ENCODE measurements around the gene MTOR.
"Not testable (repeated sequence)": the region's sequence is repeated elsewhere in the genome, so short reads cannot be mapped to it uniquely, and the experiment has no call there.

The MTOR gene

DNA sequence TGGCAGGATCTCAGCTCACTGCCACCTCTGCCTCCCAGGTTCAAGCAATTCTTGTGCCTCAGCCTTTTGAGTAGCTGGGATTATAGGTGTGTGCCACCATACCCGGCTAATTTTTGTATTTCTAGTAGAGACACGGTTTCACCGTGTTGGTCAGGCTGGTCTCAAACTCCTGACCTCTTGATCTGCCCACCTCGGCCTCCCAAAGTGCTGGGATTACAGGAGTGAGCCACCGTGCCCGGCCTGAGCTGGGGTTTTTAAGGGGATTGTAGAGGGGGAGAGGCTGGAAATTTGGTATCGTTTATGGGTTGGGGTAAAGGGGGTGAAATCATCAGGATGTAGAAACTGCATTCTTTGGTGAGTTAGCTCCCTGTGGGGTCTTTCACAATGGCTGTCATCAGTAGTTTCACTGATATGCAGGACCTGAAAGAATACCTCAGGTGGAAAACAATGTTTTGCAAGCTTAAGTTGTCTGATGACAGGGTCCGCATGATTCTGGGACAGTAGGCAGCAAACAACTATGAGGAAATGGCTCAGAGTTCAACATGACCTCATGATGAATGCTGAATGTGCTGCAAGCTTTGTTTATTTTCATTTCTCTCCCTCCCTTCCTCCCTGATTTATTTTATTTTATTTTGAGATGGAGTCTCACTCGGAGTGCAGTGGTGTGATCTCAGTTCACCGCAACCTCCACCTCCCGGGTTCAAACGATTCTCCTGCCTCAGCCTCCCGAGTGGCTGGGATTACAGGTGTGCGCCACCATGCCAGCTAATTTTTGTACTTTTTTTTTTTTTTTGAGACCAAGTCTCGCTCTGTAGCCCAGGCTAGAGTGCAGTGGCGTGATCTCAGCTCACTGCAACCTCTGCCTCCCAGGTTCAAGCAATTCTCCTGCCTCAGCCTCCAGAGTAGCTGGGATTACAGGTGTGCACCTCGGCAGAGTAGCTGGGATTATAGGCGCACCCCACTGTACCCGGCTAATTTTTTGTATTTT, 5.3 kb upstream of the MTOR start:
- Mint-ChIP-seq H3K27me3 (peaks cover 24% of the 10 kb centered on the region), H3K4me1 (peaks cover 10% of the 10 kb centered on the region)
- not testable (repeated sequence) for H3K36me3 Mint-ChIP-seq, H3K9me3 Mint-ChIP-seq, H3K27ac Mint-ChIP-seq, H3K4me3 Mint-ChIP-seq, DNase-seq
- CTCF ChIA-PET: interaction anchor here (0.7 kb wide), 1 partner anchor 96 kb away, joined by 3 read pairs; no protein-coding TSS in a partner anchor

DNA sequence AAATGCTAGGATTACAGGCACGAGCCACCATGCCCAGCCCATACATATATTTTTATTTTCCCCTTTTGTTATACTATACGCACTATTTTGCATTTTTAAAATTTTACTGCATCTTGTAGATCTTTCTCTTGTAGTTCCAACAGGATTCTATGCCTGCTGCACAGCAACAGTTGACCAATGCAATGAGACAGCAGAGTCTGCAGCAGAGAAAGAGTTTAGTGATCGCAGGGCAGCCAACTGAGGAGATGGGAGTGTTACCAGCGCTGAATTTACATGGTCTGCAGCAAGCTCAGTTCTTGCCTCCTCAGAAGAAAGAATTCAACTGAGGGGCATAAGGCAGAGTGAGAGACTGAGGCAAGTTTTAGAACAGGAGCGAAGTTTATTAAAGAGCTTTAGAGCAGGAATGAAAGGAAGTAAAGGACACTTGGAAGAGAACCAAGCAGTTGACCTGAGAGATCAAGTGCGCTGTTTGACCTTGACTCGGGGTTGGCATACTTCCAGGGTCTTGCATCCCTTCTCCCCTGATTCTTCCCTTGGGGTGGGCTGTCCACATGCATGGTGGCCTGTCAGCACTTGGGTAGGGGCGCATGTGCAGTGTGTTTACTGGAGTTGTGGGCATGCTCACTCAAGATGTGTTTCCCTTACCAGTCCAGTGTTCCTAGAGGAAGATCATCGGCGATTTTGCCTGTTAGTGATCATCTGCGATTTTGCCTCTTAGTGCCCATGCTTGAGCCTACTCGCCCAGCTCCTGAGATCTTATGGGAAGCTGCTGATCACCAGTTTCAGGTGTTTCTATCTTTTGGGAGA, 4.1 kb upstream of the MTOR start:
- Mint-ChIP-seq H3K9me3 (no peaks in the 10 kb centered on the region), H3K27ac (no peak overlapping the region), H3K27me3 (peaks cover 25% of the 10 kb centered on the region), H3K4me3 (no peak overlapping the region), H3K36me3 (no peaks in the 10 kb centered on the region), H3K4me1 (peaks cover 13% of the 10 kb centered on the region)
- CTCF ChIA-PET: interaction anchor here (1.0 kb wide), 1 partner anchor 98 kb away, joined by 3 read pairs; no protein-coding TSS in a partner anchor
- no peak for DNase-seq

DNA sequence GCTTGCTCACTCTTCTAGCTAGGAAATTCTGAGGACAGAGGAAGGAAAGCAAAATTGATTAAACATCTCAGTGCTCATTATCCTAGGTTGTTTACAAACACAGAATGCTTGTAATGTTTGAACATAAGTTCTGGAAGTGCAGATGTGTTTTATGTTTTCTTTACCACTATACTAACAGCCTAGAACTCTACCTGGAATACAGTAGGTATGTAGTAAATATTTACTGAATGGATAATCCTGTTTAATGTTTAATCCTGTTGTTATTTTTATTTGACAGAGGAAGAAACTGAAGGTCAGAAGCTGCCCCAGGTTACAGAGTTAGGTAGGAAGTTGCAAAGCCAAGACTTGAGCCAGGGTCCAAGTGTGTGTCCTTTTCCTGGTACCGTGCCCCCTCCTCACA, 6.1 kb downstream of the MTOR start:
- CTCF ChIA-PET: no interaction called here
- Mint-ChIP-seq H3K27ac (no peak overlapping the region), H3K36me3 (peaks cover 54% of the 10 kb centered on the region), H3K4me3 (no peak overlapping the region), H3K4me1 (peaks cover 13% of the 10 kb centered on the region), H3K27me3 (no peaks in the 10 kb centered on the region), H3K9me3 (no peaks in the 10 kb centered on the region)
- no peak for DNase-seq

DNA sequence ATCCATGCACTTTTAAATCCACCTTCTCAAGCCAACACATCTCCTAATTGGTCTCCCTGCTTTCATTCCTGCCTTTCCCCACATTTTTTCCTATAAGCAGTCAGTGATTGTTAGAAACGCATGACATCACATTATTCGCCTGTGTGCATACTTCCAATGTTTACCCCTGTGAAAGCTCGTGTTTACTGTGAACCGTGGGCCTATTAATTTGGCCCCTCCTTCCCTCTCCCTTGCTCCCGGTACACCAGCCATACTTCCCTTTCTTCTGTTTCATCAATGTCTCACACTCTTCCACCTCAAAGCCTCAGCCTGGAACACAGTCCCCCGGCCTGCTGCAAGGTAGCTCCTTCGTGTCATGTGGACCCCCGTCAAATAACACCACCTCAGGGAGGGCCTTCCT, 9.1 kb downstream of the MTOR start:
- CTCF ChIA-PET: interaction anchor here (0.9 to 1.6 kb wide), 3 partner anchors 9 to 12 kb away, joined by 4 to 5 read pairs (median 4); partner anchors contain the start of gene MTOR
- no peak for DNase-seq
- Mint-ChIP-seq H3K27me3 (no peaks in the 10 kb centered on the region), H3K27ac (no peak overlapping the region), H3K36me3 (peaks cover 55% of the 10 kb centered on the region), H3K9me3 (no peaks in the 10 kb centered on the region), H3K4me1 (no peaks in the 10 kb centered on the region), H3K4me3 (no peak overlapping the region)

DNA sequence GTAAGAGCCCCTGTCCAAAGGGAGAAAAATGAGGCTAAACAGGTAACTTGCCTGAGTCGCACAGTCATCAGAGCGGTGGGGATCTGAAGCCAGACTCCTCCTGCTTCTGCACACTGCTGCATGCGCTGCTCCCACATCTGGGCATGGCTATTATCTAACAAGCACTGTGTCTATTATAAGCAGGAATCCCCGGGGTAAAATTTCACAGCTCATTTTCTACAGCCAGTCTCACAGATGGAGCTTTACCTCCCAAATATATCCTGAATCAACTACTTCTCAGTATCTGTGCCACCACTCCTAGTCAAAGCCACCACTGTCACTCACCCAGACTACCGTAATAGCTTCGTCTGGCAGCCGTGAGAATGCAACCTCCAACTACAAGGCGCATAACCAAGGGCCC, 9.8 kb downstream of the MTOR start:
- no peak overlapping the region for H3K27ac Mint-ChIP-seq
- H3K27me3 Mint-ChIP-seq: no peaks in the 10 kb centered on the region
- DNase-seq: no peak
- H3K4me3 Mint-ChIP-seq: no peak overlapping the region
- H3K4me1 Mint-ChIP-seq: no peaks in the 10 kb centered on the region
- peaks cover 53% of the 10 kb centered on the region for H3K36me3 Mint-ChIP-seq
- CTCF ChIA-PET: interaction anchor here (0.7 to 1.6 kb wide), 2 partner anchors 11 to 393 kb away, joined by 3 to 5 read pairs; no protein-coding TSS in a partner anchor
- H3K9me3 Mint-ChIP-seq: no peaks in the 10 kb centered on the region

DNA sequence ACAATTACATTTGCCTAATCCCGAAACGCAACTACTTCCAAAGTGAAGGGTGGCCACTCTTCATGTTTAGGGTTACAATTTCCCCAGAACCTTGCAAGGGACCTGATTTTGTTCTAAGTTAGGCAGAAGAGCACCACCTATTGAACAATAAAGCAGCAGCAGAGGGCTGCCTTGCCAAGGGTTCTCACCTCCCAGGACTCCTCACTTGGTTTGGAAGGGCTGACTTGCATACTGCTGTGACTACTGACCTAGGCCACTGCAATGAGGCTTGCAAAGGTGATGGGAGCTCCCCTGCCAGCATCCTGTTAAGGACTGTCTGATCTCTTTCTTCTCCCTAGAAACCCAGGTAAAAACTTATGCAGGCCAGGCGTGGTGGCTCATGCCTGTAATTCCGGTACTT, 14.2 kb downstream of the MTOR start:
- Mint-ChIP-seq H3K9me3 (no peaks in the 10 kb centered on the region), H3K27me3 (no peaks in the 10 kb centered on the region), H3K4me3 (no peak overlapping the region), H3K36me3 (peaks cover 42% of the 10 kb centered on the region), H3K27ac (no peak overlapping the region), H3K4me1 (no peaks in the 10 kb centered on the region)
- CTCF ChIA-PET: interaction anchor here (1.4 kb wide), 1 partner anchor 14 kb away, joined by 3 read pairs; no protein-coding TSS in a partner anchor
- DNase-seq: no peak

DNA sequence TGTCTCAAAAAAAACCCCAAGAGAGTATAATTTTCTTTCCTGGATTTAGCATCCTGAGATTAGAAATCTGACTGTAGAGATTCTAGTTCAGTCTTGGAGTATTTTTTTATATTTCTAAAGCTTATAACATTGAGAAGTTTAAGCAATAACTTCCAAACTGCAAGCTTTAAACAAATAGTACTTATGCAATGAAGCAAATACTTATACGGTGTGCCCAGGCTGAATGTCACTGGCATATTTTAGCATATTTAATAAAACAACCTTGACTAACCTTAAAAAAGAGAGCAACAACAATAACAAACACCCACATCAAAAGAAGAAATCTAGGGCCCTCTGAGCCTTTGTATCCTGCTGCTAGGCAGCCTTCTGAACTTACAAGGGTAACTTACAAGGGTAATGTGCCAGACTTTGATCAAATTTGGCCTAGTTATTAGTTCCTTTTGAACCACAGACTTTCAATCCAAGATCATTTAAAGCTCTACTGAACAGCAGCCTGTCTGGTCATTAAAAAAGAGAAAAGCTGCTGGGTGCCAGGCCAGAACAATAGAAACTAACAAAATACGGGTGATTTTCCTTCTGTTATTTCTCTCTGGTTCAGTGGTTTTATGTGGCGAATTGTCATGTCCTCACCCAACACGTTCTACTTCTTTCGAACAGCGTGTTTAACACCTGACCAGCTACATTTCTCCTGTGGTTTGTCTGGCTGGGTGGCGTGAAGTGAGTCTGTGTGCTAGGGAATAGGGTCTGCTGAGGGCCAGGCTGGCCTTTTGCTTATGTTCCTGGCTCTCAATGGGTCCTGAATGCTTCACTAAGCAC, 16.2 kb downstream of the MTOR start:
- no peak for DNase-seq
- CTCF ChIA-PET: interaction anchor here (1.0 to 2.6 kb wide), 4 partner anchors 50 to 399 kb away, joined by 3 to 10 read pairs (median 8); no protein-coding TSS in a partner anchor
- Mint-ChIP-seq H3K9me3 (no peaks in the 10 kb centered on the region), H3K4me3 (no peak overlapping the region), H3K27me3 (no peaks in the 10 kb centered on the region), H3K27ac (no peak overlapping the region), H3K36me3 (peaks cover 43% of the 10 kb centered on the region), H3K4me1 (peaks cover 3% of the 10 kb centered on the region)

DNA sequence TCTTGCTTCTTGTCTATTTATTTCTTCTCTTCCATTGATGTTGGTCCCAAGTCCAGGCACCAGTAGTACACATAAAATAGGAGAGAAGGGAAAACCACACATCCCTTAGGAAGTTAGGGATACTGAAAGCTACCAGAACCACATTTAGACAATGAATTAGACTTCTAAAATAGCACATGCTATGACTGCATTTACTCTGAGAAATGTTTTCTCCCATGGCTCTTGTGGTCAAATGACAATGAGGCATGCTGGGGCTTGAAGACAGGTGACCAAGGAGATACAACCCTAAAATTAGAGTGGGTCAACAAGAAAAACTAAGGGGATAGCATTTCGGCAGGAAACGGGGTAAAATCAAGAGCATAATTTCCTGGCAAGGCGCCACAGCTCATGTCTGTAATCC, 17.1 kb downstream of the MTOR start:
- Mint-ChIP-seq H3K27me3 (no peaks in the 10 kb centered on the region), H3K36me3 (peaks cover 38% of the 10 kb centered on the region), H3K9me3 (no peaks in the 10 kb centered on the region), H3K4me3 (no peak overlapping the region), H3K4me1 (peaks cover 3% of the 10 kb centered on the region), H3K27ac (no peak overlapping the region)
- no peak for DNase-seq
- CTCF ChIA-PET: interaction anchor here (1.0 to 2.6 kb wide), 4 partner anchors 51 to 400 kb away, joined by 3 to 10 read pairs (median 8); no protein-coding TSS in a partner anchor

DNA sequence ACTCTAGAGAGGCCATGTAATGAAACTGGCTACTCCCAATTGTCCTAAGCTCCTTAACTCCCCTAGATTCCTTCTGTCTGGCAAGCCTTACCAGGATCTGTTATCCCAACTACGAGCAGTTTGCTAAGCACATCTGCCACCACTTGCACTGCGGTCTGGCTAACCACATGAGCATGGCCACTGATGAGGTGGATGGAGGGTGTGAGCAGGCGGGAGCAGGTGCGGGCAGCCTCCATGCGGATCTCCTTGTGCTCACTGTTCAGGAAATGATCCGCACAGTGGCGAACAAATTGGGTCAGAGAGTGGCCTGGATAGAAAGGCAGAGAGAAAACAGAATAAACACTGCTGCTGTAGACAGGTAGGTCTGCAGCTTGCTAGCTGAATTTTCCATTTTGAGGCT, 24.0 kb downstream of the MTOR start:
- CTCF ChIA-PET: interaction anchor here (1.2 to 1.9 kb wide), 2 partner anchors 16 to 200 kb away, joined by 3 to 4 read pairs; no protein-coding TSS in a partner anchor
- no peak overlapping the region for H3K4me3 Mint-ChIP-seq
- no peak for DNase-seq
- peaks cover 12% of the 10 kb centered on the region for H3K4me1 Mint-ChIP-seq
- no peaks in the 10 kb centered on the region for H3K9me3 Mint-ChIP-seq
- H3K27ac Mint-ChIP-seq: no peak overlapping the region
- peaks cover 62% of the 10 kb centered on the region for H3K36me3 Mint-ChIP-seq
- no peaks in the 10 kb centered on the region for H3K27me3 Mint-ChIP-seq

DNA sequence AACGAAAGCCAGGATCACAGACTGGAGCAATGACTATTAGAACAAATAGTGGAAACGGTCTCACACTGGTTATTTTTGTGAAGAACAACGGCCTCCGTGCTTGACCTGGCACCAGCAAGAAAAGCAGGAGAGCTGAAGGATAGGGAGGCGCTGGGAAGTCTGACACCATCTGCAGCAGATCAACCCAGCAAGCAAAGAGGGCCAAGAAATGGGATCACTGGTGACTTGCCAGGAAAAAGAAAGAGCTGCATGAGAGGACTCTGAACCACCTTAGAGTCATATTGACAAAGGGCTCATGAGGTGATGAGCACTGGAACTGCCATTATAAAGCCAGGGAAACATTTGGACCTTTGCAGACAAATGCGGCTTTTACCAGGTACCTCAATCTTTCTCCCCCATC, 25.0 kb downstream of the MTOR start:
- CTCF ChIA-PET: interaction anchor here (0.9 to 1.9 kb wide), 2 partner anchors 59 to 199 kb away, joined by 3 to 4 read pairs; no protein-coding TSS in a partner anchor
- Mint-ChIP-seq H3K36me3 (peaks cover 60% of the 10 kb centered on the region), H3K27ac (no peak overlapping the region), H3K4me1 (peaks cover 12% of the 10 kb centered on the region), H3K27me3 (no peaks in the 10 kb centered on the region), H3K9me3 (no peaks in the 10 kb centered on the region), H3K4me3 (no peak overlapping the region)
- DNase-seq: no peak

DNA sequence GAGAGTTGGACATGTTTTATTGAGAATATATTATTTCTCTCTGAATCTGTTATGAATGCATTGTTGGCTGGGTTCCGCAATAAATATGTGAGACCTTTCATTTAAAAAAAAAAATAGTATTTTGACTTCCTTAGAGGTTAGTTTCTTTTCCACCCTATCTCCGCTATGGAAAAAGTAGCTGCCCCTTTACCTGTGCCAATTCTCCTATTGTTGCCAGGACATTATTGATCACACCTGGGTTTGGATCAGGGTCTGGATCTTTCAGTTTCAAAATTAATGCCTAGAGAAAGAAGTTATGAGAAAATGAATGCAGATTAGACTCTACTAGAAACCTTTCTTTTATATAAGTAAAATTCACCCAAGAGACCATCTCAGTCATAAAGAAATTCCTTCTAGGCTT, 29.1 kb downstream of the MTOR start:
- peaks cover 14% of the 10 kb centered on the region for H3K4me1 Mint-ChIP-seq
- DNase-seq: no peak
- H3K36me3 Mint-ChIP-seq: peaks cover 71% of the 10 kb centered on the region
- CTCF ChIA-PET: interaction anchor here (1.1 to 1.8 kb wide), 3 partner anchors 9 to 195 kb away, joined by 3 to 5 read pairs (median 3); no protein-coding TSS in a partner anchor
- H3K27ac Mint-ChIP-seq: no peak overlapping the region
- no peak overlapping the region for H3K4me3 Mint-ChIP-seq
- no peaks in the 10 kb centered on the region for H3K9me3 Mint-ChIP-seq
- no peaks in the 10 kb centered on the region for H3K27me3 Mint-ChIP-seq

DNA sequence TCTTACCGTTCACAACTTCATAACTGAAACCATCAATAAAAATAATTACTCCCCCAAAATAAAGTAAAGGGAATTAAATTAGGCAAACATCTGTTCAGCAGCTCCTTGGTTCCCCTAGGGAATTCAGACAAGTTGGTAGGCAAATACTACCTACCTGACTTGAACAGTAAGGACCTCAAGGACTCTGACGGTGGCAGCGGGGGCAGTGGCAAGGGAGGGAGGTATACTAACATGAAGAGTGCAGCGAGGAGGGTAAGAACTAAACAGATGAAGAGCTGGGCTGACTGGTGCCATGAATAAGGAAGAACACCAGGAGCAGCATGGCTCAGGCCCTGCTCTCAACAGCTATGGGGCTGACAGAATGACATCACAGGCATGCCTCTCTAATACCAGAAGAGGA, 33.1 kb downstream of the MTOR start:
- no peak overlapping the region for H3K27ac Mint-ChIP-seq
- no peaks in the 10 kb centered on the region for H3K9me3 Mint-ChIP-seq
- no peaks in the 10 kb centered on the region for H3K27me3 Mint-ChIP-seq
- H3K4me1 Mint-ChIP-seq: peaks cover 23% of the 10 kb centered on the region
- CTCF ChIA-PET: interaction anchor here (1.0 to 1.7 kb wide), 2 partner anchors 12 to 20 kb away, joined by 3 to 7 read pairs; no protein-coding TSS in a partner anchor
- peaks cover 68% of the 10 kb centered on the region for H3K36me3 Mint-ChIP-seq
- no peak overlapping the region for H3K4me3 Mint-ChIP-seq
- DNase-seq: no peak
